HL-60/S4 treated with phorbol 12-myristate 13-acetate at 8.2 ng/mL for 4 days and 3 days (cell line): ENCODE data around the gene ZBTB7C.

Experiments
- in situ Hi-C: fragments of 300-500 bp; cut with MboI; formaldehyde crosslinking; loops from 2 replicates; pipeline ENCODE4 v1.15.0; 2022; ENCODE audit warnings: low sequenced_read_pairs

Gene ZBTB7C

DNA sequence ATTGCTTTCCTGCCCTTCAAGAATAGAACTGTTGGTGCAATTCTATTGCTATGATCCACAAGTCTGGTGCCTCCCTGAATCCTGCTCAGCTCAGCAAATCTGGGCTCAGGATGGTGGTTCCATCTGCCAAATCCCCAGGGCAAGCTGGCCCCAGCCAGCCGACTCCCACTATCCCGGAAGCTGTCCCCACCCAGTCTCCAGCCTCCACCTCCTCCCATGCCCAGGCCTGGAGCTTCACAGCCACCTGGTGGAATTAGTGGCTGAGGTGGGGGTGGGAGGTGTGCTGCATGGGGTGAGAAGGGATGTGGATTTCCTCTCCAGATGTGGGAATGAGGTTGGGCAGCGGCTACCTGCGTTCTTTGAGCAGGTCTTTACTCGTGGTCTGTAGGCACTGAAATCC is 359.4 kb downstream of the ZBTB7C start:
- in situ Hi-C loops: loop anchor here (25.0 kb wide), 1 partner anchor 388 kb away; no protein-coding TSS in a partner anchor

DNA sequence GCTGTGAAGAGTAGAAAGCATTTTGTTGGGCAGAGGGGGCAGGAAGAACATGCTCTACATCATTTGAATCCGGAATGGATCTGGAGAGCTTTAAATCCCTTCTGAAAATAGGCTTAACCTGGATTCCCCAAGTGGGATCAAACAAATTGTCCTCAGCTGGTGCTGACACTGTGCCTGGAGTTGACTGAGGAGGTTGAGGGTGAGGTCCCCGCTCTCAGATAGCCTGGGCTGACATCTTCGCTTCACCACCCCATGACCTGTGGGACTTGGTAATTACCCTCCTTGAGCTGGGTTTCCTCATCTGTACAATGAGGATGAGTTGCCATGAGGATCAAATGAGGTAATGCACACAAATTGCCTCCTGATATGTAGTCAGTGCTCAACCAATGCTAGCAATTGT is 360.9 kb downstream of the ZBTB7C start:
- in situ Hi-C loops: loop anchor here (25.0 kb wide), 1 partner anchor 389 kb away; no protein-coding TSS in a partner anchor

DNA sequence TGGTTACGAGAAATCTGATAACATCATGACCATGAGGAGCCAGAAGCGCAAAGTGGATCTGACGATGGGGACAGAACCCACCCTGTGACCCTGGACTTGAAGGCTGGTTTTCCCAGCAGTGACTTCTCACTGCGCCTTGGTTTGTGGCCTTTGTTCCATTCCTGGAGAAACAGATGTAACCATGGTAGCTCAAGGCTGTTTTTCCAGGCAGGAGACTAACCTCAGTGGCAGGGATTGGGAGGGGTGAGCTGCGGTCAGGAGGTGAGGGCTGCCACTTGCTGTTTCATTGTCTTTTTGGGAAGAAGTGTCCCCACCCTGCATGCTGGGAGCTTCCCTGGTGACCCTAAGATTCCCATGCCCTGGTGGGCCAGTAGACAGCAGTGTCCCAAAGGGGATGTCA is 362.3 kb downstream of the ZBTB7C start:
- in situ Hi-C loops: loop anchor here (25.0 kb wide), 1 partner anchor 390 kb away; no protein-coding TSS in a partner anchor

DNA sequence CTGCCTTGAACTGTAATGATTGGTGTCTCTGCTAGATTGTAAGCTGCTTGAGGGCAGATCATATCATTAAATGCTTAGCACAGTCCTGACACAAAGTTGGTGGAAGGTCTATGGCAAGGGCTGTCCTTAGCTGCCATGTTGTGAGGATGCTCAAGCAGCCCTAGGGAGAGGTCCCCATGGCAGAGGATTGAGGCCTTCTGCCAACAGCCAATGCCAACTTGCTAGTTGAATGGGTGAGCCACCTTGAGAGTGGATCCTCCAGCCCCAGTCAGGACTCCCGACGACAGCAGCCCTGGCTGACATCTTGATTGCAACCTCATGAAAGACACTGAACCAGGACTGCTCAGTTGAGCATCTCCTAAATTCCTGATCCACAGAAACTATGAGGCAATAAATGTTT is 363.4 kb downstream of the ZBTB7C start:
- in situ Hi-C loops: loop anchor here (25.0 kb wide), 1 partner anchor 392 kb away; no protein-coding TSS in a partner anchor

DNA sequence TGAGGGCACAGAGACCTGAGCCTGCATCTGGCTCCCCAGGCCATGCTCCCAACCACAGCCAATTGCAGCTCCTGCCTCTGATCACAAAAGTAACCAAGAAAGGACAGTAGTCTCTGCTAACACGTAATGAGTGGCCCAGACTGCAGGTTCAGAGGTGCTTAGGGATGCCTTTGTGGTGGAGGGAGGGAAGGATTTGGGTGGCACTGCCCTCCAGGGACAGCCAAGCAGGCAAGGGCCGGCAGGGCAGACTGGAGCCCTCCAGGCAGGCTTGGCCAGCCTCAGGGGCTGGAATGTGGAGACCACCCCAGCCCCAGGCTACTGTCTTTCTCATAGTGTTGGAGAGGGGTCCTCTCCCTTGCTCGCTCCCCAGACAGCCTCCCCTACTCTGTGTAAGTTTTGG is 364.2 kb downstream of the ZBTB7C start:
- in situ Hi-C loops: loop anchor here (25.0 kb wide), 1 partner anchor 392 kb away; no protein-coding TSS in a partner anchor

DNA sequence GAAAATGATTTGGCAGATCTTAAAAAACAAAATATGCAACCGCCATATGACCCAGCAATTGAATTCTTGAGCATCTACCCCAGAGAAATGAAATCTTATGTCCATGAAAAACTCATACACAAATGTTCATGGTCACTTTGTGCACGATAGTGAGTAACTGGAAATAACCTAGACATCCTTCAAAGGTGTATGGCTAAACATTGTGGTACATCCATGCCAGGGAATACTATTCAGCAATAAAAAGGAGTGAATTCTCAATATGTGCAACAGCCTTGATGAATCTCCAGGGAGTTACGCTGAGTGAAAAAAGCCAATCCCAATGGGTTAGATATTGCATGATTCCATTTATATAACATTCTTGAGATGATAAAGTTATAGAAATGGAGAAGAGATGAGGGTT is 366.0 kb downstream of the ZBTB7C start:
- in situ Hi-C loops: loop anchor here (25.0 kb wide), 1 partner anchor 394 kb away; no protein-coding TSS in a partner anchor

DNA sequence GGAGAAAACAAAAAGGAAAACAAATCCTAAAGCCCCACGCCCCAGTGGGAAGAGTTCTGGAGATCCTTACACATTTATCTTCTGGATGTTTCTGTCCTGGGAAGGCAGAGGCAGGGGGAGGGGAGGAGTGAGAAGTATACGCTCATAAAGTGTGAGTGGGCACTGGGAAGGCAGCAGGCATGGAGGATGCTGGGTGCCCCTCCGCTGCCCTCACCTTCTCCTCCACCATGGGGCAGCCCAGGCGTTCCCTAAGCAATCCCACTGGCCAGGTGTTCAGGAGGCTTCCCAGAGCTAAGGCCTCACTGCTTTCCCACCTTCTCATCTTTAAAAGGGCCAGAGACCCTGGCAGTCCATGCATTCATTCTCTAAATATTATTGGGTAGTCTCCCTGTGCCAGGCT is 366.8 kb downstream of the ZBTB7C start:
- in situ Hi-C loops: loop anchor here (25.0 kb wide), 1 partner anchor 395 kb away; no protein-coding TSS in a partner anchor

DNA sequence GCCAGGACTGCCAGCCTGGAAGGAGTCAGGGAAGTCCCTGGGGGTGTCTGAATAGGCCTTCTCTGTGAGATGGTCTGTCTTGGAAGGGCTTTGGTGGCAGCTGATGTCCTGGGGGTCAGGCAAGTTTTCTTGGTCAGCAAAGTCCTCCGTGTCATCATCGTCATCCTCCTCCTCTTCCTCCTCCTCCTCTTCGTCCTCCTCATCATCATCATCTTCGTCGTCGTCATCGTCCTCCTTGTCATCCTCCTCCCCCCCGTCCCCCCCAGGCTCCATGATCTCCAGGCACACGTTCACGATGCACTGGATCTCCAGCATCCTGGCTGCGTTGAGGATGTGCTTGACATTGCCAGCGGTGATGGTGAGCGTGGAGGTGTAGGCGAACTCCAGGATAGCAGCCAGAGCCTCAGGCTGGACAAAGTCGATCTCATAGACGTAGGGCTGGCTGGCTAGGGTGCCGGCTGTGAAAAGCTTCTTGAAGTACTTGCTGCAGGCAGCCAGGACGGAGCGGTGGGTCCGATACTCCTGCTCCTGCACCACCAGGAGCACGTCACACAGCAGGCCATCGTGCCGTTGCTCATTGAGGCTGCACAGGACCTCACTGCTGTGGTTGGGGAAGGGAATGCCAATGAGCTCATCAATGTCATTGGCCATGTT is 368.6 kb downstream of the ZBTB7C start:
- in situ Hi-C loops: loop anchor here (25.0 kb wide), 1 partner anchor 397 kb away; no protein-coding TSS in a partner anchor

DNA sequence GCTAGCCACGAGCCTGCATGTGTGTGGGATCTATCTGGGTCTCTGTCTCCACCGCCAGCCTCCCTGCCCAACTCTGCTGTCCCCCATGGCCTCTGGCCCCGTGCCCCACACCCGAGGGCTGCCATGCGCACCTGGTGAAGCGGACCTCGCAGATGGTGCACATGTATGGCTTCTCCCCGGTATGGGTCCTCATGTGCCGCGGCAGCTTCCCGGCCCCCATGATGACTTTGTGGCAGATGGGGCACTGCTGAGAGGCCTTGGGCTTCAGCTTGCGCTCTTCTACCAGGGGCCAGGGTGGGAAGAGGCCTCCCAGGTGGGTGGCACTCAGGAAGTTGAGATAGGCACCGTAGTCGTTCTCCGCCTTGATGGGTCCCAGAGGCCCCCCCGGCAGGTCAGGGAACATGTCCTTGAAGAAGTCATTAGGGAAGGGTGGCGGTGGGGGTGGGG is 369.4 kb downstream of the ZBTB7C start:
- in situ Hi-C loops: loop anchor here (25.0 kb wide), 1 partner anchor 398 kb away; no protein-coding TSS in a partner anchor

DNA sequence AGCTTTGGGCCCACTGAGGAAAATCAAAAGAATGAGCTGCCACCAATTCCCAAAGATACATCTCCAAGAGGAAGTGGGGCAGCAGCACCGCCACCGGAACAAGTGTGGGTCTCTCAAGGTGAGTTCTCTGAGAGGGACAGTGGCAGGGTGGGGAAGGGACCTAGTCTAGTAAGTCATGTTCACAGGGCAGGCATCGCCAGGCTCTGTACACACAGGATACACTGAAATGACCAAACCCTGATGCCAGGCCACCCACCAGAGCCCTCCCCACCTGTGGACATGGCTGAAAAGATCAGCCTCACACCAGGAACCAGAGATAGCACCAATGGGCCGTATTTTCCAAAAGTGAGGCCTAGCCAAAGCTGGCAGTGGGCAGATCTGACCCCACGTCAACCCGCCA is 370.5 kb downstream of the ZBTB7C start:
- in situ Hi-C loops: loop anchor here (25.0 kb wide), 1 partner anchor 399 kb away; no protein-coding TSS in a partner anchor

DNA sequence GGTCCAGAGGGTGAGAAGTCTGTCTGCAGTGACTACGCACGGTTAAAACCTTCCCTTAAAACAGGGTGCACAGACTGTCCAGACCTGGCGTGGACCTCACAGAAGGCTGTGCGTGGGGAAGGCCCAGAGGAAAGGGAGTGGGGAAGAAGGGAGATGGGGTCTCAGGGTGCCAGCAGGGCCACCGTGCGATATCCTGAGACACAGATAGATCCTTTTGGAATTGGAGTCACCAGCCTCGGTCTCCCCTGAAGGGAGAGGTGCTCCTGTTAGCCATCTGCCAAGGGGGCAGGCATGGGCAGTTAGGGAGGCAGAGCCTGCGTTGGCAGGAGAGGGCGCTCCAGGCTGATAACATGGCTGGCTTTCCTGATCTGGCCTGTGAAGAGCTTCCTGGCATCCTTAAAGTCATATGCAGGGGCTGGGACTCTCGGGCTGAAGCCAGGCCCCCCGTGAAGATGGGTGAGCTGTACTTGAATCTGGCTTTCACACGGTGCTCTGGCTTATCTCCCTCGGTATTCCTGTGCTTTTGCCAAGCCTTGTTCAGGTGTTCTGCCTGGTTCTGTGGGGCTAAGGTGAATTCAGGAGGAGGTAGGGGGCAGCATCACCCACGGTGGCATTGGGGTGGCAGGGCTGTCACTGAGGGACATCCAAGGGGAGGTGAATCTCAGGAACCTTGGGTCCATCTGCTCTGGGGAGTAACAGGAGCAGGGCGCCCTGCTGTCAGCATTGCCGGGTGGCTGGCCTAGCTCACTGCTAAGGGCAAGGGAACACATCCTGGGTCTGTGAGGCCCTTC is 371.5 kb downstream of the ZBTB7C start:
- in situ Hi-C loops: loop anchor here (25.0 kb wide), 1 partner anchor 400 kb away; no protein-coding TSS in a partner anchor

DNA sequence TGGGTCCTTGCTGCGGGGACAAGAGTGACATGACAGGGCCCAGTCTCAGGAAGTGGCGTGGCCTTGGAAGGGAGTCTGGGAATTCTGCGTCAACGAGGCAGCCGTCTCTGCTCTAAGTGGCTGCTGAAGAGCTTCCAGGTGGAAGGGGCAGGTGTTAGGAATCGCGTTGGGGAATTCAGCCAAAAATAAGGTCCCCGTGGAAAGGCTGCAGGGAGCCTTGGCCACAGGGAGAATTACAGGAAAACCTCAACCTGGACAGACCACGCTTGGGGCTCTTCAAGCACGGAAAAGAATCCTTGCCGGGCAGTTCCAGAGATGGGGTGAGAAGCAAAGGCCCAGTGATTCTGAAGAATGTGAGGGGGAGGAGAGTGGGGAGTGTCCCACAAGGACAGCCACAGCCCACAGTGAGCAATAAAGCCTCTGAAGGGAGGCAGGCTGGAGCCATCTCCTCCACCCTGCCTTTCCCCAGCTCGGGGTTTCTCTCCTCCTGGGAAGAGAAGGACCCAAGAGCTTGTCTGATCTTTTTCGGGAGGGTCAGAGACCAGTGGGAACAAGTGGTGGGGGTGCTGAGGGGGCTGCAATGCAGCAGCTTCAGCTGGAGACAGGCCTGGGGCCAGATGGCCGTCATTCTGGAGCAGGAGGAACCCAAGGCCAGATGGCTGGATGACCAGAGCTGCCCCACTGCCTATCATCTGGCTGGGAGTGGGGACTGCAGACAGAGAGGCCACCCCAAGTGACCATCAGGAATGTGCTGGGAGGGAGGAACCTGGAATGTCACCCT is 372.4 kb downstream of the ZBTB7C start:
- in situ Hi-C loops: loop anchor here (25.0 kb wide), 1 partner anchor 400 kb away; no protein-coding TSS in a partner anchor

DNA sequence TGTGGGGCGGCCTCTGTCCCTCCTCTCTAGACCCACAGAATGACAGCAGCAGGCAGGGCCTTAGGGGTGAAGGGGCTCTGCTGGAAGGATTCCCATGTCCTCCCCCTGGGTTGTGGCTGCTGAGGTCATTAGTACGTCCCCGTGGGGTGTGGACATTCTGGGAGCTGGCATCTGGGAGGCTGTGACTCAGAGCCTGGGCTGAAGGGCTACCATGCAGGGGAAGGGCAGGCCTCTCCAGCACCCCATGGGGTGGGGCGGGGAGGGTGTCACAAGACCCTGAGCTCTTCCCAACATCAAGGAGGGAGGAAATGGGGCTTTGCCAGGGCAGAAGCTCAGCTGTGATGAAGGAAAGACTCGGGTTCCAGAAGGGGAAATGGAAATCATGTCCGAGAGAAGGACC is 373.0 kb downstream of the ZBTB7C start:
- in situ Hi-C loops: loop anchor here (25.0 kb wide), 1 partner anchor 401 kb away; no protein-coding TSS in a partner anchor

DNA sequence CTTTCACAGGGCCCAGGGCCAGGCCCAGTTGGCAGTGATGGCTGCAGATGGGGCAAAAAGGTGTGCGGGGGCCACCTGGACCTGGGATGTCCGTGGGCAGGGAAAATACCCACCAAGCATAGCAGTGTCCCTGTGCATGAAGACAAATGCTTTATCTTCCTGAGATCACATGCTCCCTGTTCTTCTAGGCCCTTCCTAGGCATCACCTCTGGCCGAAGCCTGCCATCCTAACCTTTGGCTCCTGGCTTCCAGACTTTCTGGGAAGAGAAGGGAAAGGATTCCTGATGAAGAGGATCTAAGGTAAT is 373.7 kb downstream of the ZBTB7C start:
- in situ Hi-C loops: loop anchor here (25.0 kb wide), 1 partner anchor 402 kb away; no protein-coding TSS in a partner anchor

DNA sequence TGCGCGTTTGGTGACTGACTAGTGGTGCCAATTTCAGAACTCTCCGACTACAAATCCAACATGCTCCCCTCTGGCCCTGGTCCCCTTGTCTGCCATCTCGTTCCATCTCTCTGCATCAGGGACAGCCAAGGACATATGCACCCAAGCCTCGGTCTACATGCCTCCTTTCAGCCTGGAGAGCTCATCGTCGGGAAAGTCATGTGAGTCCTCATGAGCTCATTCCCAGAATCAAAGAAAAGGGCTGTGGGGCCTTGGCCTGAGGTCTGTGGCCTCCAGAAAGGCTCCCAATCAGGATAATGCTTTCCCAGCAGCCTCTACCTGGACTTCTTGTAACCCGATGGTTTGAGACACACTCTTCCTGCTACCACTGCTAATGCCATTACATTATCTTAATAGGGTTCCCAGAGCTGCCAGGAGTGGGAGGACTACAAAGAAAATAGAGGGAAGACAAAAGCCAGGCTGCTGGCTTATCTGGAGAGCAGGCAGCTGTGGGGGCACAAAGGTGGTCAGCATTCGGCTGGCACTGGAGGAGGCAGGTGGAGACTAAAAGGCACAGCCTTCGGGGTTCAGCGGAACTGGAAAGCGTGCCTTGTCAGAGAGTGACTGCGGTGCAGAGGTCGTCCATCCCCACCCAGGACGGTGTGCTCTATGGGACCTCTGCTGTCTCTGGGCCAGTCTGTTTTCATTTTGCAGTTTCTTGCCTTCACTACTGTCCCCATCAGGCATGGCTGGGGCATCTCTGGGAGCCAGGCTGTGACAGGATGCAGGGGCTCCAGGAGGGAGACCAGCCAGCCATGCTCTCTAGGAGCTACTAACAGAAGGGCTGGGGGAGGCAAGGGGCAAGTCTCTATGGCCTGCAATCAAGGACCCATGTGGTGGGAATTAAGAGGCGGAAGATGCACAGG is 374.3 kb downstream of the ZBTB7C start:
- in situ Hi-C loops: loop anchor here (25.0 kb wide), 1 partner anchor 402 kb away; no protein-coding TSS in a partner anchor

DNA sequence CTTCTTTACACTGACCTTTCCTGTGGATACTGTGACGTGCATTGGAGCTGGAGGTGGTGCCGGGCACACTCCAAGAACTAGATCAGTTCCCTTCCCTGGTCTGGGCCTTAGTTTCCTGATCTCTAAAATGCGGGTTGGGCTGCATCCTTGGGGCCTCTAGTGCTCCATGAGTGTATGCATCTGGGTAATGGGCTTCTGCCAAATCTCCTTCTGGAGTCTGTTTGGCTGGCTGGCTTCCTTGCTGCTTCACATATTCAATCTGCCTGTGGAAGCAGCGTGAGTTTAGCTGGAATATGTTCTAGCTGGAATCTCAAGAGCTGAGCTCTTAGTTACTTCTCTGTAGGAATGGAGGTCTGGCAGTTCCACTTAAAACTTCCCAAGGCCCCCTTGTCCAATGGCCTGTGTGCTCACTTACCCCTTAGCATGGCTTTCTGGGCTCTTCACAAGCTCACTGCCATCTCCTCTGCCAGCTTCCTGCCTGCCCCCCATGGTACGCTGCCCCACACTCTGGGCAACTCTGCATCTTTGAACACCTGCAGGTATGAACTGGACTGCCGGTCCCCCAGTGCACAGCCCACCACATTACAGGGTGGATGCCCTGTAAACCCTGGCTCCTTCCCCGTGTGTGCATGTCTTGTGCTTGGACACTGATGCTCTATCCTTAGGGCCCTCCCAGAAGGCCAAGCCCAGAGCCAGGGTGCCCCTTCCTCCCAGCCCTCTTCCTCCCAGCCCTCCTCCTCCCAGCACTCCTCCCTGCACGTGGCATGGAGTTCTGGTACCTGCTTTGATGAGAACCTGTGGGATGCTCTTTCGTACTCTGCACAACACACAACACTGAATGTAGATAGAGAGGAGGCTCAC is 375.2 kb downstream of the ZBTB7C start:
- in situ Hi-C loops: loop anchor here (25.0 kb wide), 1 partner anchor 403 kb away; no protein-coding TSS in a partner anchor

DNA sequence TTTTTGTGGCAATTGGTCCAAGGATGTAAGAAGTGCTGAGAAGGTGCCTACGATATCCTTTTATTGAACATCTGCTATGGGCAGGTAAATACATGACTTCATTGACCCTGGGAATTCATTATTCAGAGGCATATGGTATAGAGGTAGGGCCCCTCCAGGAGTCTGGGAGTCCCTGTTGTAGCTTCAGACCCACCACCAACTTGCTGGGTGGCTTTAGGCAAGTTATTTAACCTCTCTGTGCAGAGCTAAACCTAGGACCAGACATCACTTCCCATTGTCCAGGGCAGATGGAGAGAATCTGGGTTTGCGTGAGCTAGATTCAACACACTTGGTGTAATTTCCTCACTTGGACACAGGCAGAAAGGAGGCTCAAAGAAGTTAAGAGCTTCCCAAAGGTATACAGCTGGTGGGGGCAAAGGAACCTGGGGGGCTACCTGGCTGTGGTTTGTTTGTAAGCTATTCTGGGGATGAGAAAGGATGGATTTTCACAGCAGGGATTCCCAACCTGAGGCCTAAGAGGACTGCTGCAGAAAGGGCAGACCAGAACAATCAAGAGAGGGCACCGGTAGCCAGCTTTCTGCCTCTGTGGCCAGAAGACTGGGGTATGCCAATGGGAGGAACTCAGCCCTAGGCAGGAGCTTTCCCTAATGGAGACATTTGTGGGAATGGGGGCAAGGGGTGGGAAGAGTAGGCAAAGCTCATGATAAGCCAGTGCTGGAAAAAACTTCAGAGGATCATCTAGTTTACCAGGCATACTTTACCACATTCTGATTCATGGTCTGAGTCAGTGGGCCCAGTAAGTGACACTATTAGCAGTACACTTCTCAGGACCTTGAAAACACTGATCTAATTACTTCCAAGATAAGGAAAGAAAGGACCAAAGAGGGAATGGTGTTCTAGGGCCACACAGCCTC is 376.1 kb downstream of the ZBTB7C start:
- in situ Hi-C loops: loop anchor here (25.0 kb wide), 1 partner anchor 404 kb away; no protein-coding TSS in a partner anchor
